Measurements from ENCODE around the gene RAB44.

- TF ChIP-seq MYC (IDR thresholded peaks at IDR 0.05; ENCODE audit: borderline replicate concordance, low read length) (no peak), CTCF (IDR thresholded peaks at IDR 0.05) (no peak), MAX (IDR thresholded peaks at IDR 0.05) (no peak), KDM1A (IDR thresholded peaks at IDR 0.05; ENCODE audit: low read depth) (no peak), CHD4 (IDR thresholded peaks at IDR 0.05; ENCODE audit: borderline replicate concordance) (no peak)
Measured at GRCh38 chr6:36666287-36666686, 31.3 kb upstream of the RAB44 start.
